Activated T-cell treated with anti-CD3 and anti-CD28 coated beads, Interleukin-2, amount 50 U/mL, for 1 hour (primary cell): ENCODE results near the gene PHC1.

Experiments used
- DNase-seq: peaks from one replicate; pipeline ENCODE4 v3.0.0-alpha.2; 2020

Gene PHC1

DNA sequence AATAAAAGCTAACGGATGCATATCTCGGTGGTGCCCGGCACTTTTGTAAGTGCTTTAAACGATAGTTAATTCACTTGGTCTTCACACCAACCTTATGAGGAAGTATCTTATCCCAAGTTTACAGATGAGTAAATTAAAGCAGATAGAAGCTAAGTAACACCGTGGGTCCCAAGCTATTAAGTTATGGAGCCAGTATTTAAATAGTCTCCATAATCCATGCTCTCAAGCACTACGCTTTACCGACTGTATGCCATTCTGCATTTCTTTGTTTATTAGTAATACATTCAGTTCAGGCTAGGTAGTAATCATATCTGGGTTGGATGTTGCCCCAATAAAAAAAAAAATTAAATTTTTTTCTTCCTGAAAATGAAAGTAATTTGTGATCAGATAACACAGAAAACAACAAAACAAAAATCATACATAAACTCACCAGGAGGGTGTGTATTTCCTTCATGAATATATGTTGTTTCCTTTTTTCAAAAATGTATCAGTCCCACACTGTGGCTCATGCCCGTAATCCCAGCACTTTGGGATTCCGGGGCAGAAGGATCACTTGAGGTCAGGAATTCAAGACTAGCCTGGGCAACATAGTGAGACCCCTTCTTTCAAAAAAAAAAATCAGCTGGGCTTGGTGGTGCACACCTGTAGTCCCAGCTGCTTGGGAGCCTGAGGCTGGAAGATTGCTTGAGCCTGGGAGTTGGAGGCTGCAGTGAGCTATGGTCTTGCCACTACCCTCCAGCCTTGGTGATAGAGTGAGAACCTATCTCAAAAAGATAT lies 36.6 kb downstream of the PHC1 start:
- DNase-seq = peak; percentile 39

DNA sequence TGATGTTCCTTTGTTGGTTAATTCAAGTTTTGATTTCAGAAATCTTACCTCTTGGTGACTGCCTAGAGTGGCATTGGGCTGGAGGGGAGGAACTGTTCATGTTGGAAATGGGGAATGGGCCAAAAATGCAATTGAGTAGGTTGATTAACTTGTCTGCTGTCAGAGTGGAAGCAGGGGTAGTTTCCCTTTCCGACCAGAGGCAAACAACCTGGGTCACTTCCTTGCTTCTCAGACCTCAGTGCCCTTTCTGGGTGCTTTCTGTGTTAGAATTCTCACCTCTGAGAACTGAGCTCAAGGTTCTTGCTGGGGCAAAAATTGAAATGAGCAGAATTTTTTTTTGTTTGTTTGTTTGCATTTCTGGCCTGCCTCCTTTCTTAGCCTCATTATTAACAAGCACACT lies 37.4 kb downstream of the PHC1 start:
- no peak for DNase-seq

DNA sequence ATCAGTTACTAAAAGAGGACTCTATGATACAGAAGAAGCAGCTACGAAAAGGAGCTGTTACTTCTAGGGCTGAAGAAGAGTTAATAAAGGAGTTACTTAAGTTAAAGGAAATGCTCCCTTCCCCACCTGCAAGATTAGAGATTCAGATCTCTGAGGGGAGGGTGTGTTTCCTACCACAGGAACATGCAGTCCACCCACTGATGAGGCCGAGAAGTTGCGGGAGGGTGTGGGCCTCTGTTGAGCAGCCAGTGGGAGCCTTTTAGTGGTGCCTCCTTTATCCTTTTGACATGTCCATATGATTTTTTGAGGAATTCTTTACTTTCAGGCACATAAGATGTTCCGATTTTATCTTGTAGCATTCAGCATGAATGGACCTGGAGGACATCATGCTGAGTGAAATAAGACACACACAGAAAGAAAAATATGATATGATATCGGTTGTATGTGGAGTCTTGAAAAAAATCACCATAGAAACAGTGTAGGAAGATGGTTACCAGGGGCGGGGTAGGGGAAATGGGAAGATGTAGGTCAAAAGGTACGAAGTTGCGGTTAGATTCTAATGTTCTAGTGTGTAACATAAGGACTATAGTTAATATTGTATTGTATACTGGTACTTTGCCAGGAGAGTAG lies 39.6 kb downstream of the PHC1 start:
- peak; percentile 59 for DNase-seq

DNA sequence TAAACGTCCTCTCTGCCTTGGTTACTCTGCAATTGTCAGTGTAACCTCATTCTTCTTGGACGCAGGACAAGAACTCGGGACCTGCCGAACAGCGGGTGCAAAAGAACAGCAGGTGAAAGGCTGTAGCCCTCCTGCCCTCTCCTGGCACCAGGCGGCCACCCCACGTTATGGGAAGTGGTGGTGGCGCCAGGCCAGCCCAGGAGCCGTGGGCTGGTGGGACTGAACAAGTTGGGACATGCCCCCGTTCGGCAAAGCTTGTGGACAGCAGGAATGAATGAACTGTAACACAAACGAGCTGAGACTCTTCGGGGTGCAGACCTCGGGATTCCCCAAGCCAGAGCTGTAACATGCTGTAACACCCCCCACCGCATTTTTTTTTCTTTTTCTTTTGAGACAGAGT lies 41.8 kb downstream of the PHC1 start:
- no peak for DNase-seq

DNA sequence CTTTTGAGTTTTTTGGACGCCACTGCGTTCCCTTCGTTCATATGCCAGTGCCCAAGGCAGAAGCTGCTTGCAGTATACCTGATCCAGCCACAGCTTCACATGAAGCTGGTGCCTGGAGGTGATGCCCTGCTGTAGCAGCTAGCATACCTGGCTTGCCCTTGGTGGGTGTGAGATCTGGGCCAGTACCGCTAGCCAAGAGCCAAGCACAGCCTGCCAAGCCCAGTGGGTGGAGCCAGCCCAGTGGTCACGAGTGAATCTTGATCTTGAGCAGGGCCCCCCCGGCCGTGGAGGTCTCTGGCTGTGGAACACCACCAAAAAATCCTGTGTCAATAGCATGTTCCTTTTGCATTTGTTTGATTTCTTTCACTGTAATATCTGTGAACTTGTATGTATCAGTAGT lies 42.5 kb downstream of the PHC1 start:
- no peak for DNase-seq

- no peak for DNase-seq
Observed at GRCh38 chr12:8957561-8957960, 43.3 kb downstream of the PHC1 start.

- DNase-seq = no peak
Observed at GRCh38 chr12:8958066-8958465, 43.8 kb downstream of the PHC1 start.

- no peak for DNase-seq
Observed at GRCh38 chr12:8960176-8960575, 45.9 kb downstream of the PHC1 start.

- DNase-seq = no peak
Observed at GRCh38 chr12:8968761-8969160, 54.5 kb downstream of the PHC1 start.

DNA sequence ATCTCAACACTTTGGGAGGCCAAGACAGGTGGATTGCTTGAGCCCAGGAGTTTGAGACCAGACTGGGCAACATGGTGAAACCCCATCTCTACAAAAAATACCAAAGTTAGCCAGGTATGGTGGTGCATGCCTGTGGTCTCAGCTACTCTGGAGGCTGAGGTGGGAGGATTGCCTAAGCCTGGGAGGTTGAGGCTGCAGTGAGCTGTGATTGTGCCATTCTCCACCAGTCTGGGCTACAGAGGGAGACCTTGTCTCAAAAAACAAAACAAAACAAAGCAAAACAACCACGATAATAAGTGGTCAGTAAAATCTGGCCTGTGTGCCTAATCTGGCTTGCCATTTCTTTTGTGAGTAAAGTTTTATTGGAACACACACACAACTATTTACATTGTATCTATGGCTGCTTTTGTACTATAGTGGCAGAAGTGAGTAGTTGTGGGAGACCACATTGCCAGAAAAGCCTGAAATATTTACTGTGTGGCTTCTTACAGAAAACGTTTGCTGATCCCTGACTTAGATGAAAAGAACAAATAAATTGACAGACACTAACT lies 55.6 kb downstream of the PHC1 start:
- DNase-seq = no peak

GRCh38 chr12:8970432-8970831 lies 56.1 kb downstream of the PHC1 start:
- no peak for DNase-seq

DNA sequence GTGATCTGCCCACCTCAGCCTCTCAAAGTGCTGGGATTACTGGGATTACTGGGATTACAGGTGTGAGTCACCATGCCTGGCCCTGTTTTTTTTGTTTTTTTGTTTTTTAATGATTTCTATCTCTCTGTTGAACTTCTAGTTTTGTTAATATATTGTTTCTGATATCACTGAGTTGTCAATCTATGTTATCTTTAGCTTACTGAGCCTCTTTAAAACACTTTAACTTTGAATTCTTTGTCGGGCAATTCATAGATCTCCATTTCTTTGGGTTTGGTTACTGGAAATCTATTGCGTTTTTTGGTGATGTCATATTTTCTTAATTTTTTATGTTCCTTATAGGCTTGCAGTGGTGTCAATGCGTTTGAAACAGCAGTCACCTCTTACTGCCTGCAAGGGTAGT lies 65.8 kb downstream of the PHC1 start:
- no peak for DNase-seq

DNA sequence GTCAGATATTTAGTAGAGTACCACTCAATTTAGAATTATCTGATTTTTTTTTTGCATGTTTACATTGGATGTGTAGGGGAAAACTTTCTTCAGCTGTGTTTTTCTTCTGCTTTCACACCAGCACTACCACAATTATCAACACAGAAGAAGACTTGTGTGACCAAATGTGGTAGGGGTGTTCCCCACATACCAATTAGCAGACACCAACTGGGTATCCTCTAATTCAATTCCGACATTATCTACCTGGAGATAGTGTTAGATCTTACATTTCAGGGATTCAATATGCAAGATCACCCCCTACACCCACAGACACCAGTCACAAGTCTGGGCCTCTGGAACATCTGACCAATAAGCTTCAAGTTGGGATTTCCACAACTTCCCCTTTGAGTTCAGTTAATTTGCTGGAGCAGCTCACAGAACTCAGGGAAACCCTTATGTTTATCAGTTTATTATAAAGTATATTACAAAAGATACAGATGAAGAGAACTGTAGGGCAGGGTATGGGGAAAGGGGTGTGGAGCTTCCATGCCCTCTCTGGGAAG lies 71.0 kb downstream of the PHC1 start:
- DNase-seq = no peak

DNA sequence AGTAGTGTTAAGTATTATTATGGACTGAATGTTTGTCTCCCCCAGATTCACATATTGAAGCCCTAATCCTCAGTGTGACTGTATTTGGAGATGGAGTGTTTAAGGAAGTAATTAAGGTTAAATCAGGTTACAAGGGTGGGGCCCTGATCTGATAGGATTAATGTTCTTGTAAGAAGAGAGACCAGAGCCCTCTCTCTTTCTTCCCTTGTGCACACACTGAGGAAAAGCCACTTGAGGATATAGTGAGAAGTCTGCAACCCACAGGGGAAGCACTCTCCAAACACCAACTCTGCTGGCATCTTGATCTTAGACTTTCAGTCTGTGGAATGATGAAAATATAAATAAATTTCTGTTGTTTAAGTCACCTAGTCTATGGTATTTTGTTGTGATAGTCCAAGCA lies 72.9 kb downstream of the PHC1 start:
- DNase-seq = no peak

DNA sequence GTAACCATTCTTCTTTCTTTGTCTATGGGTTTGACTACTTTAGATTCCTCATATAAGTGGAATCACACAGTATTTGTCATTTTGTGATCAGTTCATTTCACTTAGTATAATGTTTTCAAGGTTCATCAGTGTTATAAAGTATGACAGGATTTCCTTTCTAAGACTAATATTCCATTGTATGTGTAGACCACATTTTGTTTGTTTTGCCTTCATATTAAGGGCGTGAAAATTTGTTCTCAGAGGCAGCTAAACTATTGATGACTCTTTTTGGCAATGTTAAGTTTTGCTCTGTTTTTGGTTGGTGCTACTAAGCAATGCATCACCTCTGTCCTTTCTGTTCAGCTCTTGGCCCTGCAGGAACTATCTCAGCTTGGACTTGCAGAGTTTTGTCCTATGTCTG lies 73.4 kb downstream of the PHC1 start:
- no peak for DNase-seq

- no peak for DNase-seq
Observed at GRCh38 chr12:8989413-8989812, 75.1 kb downstream of the PHC1 start, which contains the start of gene KLRG1. Gene KLRG1, plus strand, starts transcription at chr12:8989546. Its CDS starts 90 bp downstream, at chr12:8989636.
